Measurements from ENCODE around the gene COL18A1. TPM values are rescaled to one million over a fixed set of nuclear protein-coding genes. Genes with fewer than 3 reads are reported as not detected.

COL18A1 gene
- total and polyA plus RNA-seq, 4 donors = 44.9 to 308 (median 232) TPM

DNA sequence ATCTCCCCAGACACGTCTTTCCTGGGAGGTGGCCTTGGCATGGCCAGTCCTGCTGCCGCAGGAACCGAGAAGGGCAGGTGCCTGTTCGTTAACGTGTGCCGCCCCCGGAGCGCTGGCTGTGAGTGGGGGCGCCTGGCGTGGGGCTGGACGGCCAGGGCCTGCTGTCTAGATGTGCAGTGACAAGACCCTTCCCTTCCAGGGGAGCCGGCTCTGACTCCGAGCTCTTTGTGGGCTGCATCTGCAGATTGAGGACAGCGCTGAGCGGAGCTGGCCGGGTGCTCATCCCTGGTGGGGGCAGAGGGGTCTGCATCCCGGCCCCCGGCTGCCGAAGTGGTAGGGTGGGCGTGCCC, 13.0 kb downstream of the COL18A1 start:
- 92% methylated on average over 20 of the region's 20 CpGs for WGBS
- no peak for TF ChIP-seq EGR1 (IDR thresholded peaks at IDR 0.05; ENCODE audit: low read depth in 2 of 2)
- TF ChIP-seq HNF4A (conservative IDR thresholded peaks at IDR 0.05) = no peak
- H3K27me3 ChIP-seq (ENCODE audit: control insufficient read depth in 4 of 4, insufficient read depth in 4 of 4, low read length in 3 of 4) = no peaks in the 10 kb centered on the region
- DNase-seq (ENCODE audit: low spot score) = no peak
- H3K4me1 ChIP-seq (ENCODE audit: control insufficient read depth in 4 of 4, insufficient read depth in 4 of 4, low read length in 3 of 4) = no peaks in the 10 kb centered on the region
- no peaks in the 10 kb centered on the region for H3K36me3 ChIP-seq (ENCODE audit: control insufficient read depth in 4 of 4, insufficient read depth in 3 of 4, low read depth in 1 of 4, low read length in 3 of 4)
- H3K9ac ChIP-seq (ENCODE audit: low read depth in 1 of 2, low read length in 2 of 2) = no peak overlapping the region
- no peaks in the 10 kb centered on the region for H3K9me3 ChIP-seq (ENCODE audit: control insufficient read depth in 4 of 4, low read length in 3 of 4)
- no peak overlapping the region for H3K27ac ChIP-seq (ENCODE audit: low read depth in 1 of 2, low read length in 2 of 2)
- H3K4me3 ChIP-seq (ENCODE audit: low read depth in 1 of 3, low read length in 3 of 3) = no peak overlapping the region

DNA sequence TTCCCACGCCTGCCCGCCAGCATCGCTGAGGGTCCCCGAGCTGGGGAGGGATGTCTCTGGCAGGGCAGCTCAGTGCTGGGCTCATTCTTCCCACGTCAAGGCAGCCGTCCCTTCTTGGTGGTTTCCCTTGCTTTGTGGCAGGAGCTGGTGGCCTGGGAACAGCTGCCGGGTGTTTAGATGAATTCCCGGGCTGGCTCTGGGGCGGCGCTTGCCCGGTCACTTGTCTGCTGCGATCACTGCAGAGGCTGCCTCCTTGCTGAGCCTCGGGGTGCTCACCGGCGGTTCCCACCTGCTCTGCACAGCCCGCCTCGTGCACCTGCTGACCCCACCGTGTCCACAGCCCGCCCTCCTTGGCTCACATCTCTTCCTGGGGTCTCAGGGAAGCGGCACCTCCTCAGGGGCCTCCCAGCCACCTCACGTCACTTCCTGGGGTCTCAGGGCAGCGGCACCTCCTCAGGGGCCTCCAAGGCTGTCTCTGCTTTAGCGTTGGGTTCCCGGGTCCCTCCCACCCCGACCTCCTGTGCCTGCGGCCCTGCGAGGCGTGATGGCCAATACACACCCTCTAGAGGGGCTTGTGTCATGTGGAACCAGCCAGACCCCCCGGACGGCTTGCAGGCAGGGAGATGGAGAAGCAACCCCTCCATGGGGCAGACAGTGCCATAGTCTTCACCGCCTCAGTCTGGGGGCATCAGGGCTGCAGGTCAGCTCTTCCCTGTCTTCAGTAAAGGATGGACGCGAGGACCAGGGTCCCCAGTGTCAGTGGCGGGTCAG, 13.5 kb downstream of the COL18A1 start:
- Histone ChIP-seq H3K9me3 (ENCODE audit: control insufficient read depth in 4 of 4, low read length in 3 of 4) (no peaks in the 10 kb centered on the region), H3K4me1 (ENCODE audit: control insufficient read depth in 4 of 4, insufficient read depth in 4 of 4, low read length in 3 of 4) (no peaks in the 10 kb centered on the region), H3K36me3 (ENCODE audit: control insufficient read depth in 4 of 4, insufficient read depth in 3 of 4, low read depth in 1 of 4, low read length in 3 of 4) (no peaks in the 10 kb centered on the region), H3K4me3 (ENCODE audit: low read depth in 1 of 3, low read length in 3 of 3) (no peak overlapping the region), H3K27ac (ENCODE audit: low read depth in 1 of 2, low read length in 2 of 2) (no peak overlapping the region), H3K9ac (ENCODE audit: low read depth in 1 of 2, low read length in 2 of 2) (no peak overlapping the region), H3K27me3 (ENCODE audit: control insufficient read depth in 4 of 4, insufficient read depth in 4 of 4, low read length in 3 of 4) (no peaks in the 10 kb centered on the region)
- 90% methylated on average over 34 of the region's 34 CpGs for WGBS
- DNase-seq (ENCODE audit: low spot score) = no peak
- TF ChIP-seq YY1 (IDR thresholded peaks at IDR 0.05) = no peak
- no peak for TF ChIP-seq HNF4G (IDR thresholded peaks at IDR 0.05)
- TF ChIP-seq, protein P1, sequence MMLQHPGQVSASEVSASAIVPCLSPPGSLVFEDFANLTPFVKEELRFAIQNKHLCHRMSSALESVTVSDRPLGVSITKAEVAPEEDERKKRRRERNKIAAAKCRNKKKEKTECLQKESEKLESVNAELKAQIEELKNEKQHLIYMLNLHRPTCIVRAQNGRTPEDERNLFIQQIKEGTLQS (IDR thresholded peaks at IDR 0.05) = no peak
- no peak for TF ChIP-seq JUND (IDR thresholded peaks at IDR 0.05)
- TF ChIP-seq, protein P2, sequence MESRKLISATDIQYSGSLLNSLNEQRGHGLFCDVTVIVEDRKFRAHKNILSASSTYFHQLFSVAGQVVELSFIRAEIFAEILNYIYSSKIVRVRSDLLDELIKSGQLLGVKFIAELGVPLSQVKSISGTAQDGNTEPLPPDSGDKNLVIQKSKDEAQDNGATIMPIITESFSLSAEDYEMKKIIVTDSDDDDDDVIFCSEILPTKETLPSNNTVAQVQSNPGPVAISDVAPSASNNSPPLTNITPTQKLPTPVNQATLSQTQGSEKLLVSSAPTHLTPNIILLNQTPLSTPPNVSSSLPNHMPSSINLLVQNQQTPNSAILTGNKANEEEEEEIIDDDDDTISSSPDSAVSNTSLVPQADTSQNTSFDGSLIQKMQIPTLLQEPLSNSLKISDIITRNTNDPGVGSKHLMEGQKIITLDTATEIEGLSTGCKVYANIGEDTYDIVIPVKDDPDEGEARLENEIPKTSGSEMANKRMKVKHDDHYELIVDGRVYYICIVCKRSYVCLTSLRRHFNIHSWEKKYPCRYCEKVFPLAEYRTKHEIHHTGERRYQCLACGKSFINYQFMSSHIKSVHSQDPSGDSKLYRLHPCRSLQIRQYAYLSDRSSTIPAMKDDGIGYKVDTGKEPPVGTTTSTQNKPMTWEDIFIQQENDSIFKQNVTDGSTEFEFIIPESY (IDR thresholded peaks at IDR 0.05) = no peak
- TF ChIP-seq, protein P3, sequence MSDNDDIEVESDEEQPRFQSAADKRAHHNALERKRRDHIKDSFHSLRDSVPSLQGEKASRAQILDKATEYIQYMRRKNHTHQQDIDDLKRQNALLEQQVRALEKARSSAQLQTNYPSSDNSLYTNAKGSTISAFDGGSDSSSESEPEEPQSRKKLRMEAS (IDR thresholded peaks at IDR 0.05) = no peak
- no peak for TF ChIP-seq EGR1 (IDR thresholded peaks at IDR 0.05; ENCODE audit: low read depth in 2 of 2)
- no peak for TF ChIP-seq TAF1 (conservative IDR thresholded peaks at IDR 0.05)
- TF ChIP-seq HNF4A (conservative IDR thresholded peaks at IDR 0.05) = no peak

DNA sequence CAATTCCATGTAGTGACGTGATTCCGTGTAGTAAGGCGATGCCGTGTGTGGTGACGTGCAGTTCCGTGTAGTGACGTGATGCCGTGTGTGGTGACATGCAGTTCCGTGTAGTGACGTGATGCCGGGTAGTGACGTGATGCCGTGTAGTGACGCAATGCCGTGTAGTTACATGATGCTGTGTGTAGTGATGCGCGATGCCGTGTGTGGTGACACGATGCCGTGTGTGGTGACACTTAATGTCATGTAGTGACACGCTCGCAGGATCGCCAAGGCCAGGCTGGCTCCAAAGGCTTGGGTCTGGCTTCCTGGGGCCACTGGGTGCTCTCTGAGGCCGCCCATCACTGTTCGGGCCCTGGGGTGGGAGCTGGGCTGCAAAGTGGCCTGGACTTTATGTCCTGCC, 14.2 kb downstream of the COL18A1 start:
- no peak for DNase-seq (ENCODE audit: low spot score)
- Histone ChIP-seq H3K9me3 (ENCODE audit: control insufficient read depth in 4 of 4, low read length in 3 of 4) (no peaks in the 10 kb centered on the region), H3K27ac (ENCODE audit: low read depth in 1 of 2, low read length in 2 of 2) (no peak overlapping the region), H3K27me3 (ENCODE audit: control insufficient read depth in 4 of 4, insufficient read depth in 4 of 4, low read length in 3 of 4) (no peaks in the 10 kb centered on the region), H3K9ac (ENCODE audit: low read depth in 1 of 2, low read length in 2 of 2) (no peak overlapping the region), H3K36me3 (ENCODE audit: control insufficient read depth in 4 of 4, insufficient read depth in 3 of 4, low read depth in 1 of 4, low read length in 3 of 4) (no peaks in the 10 kb centered on the region), H3K4me1 (ENCODE audit: control insufficient read depth in 4 of 4, insufficient read depth in 4 of 4, low read length in 3 of 4) (no peaks in the 10 kb centered on the region), H3K4me3 (ENCODE audit: low read depth in 1 of 3, low read length in 3 of 3) (no peak overlapping the region)
- TF ChIP-seq YY1 (IDR thresholded peaks at IDR 0.05) (no peak), TAF1 (conservative IDR thresholded peaks at IDR 0.05) (no peak), JUND (IDR thresholded peaks at IDR 0.05) (no peak), HNF4A (conservative IDR thresholded peaks at IDR 0.05) (no peak), SP1 (IDR thresholded peaks at IDR 0.05) (no peak), GABPA (IDR thresholded peaks at IDR 0.05 in 1 of 2, conservative IDR thresholded peaks at IDR 0.05 in 1 of 2) (no peak), NR2F2 (IDR thresholded peaks at IDR 0.05) (no peak), EGR1 (IDR thresholded peaks at IDR 0.05; ENCODE audit: low read depth in 2 of 2) (no peak)
- TF ChIP-seq, protein P2 (IDR thresholded peaks at IDR 0.05) = no peak
- 96% methylated on average over 25 of the region's 25 CpGs for WGBS

Measured in liver (tissue), 9 donors.